ENCODE measurements around the gene ICE1.

DNA sequence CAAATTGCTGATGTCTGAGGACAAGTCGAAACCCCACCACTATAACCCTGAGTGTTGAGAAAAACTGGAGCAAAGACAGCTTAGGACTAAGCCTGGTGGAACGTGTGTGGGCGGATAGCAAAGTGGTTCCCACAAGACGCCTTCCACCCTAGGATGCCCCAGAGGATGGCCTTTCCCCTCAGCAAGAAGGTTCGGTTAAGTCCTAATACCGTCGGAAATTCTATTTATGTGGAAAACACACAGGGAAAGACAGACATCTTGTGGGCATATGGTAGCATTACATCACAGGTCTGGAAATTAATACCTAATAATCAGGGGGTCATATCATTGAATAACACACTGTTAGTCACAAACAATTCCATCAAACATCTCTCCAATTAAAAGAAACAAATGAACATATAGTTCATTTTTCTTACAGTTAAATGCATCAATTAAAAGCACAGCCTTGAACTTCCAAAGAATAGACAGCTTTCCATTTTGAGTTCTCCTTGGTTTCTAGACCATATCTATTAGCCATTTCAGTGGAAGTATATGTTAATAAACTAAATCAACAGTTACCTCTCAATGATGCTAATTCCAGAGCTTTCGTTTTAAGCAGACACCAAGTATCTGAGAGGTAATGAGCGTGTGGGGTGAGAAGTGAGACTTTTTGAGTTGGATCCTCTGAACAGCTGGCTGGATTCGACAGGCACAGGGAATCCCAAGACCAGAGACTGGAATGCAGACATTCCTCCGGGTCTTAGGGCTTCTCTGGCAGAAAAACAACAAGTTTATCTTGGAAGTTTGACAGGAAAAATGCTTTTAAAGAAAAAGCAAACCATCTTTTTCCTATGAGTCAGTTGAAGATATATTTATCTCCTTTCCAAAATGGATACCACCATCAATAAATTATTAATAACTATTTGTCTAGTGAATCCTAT, 2.9 kb upstream of the ICE1 start:
- TF ChIP-seq, protein P1, sequence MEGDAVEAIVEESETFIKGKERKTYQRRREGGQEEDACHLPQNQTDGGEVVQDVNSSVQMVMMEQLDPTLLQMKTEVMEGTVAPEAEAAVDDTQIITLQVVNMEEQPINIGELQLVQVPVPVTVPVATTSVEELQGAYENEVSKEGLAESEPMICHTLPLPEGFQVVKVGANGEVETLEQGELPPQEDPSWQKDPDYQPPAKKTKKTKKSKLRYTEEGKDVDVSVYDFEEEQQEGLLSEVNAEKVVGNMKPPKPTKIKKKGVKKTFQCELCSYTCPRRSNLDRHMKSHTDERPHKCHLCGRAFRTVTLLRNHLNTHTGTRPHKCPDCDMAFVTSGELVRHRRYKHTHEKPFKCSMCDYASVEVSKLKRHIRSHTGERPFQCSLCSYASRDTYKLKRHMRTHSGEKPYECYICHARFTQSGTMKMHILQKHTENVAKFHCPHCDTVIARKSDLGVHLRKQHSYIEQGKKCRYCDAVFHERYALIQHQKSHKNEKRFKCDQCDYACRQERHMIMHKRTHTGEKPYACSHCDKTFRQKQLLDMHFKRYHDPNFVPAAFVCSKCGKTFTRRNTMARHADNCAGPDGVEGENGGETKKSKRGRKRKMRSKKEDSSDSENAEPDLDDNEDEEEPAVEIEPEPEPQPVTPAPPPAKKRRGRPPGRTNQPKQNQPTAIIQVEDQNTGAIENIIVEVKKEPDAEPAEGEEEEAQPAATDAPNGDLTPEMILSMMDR (IDR thresholded peaks at IDR 0.05; ENCODE audit: low read length): peak; percentile 71
- TF ChIP-seq EZH2 (optimal IDR thresholded peaks at IDR 0.05; ENCODE audit: low read depth, low read length): no peak
- no peak for TF ChIP-seq EZH2phosphoT487 (IDR thresholded peaks at IDR 0.05; ENCODE audit: low read length)

Measured in MM.1S (cell line).